ENCODE data around the gene NPIPB12. TPM values are rescaled to one million over a fixed set of nuclear protein-coding genes. Genes with fewer than 3 reads are reported as not detected.
"Not testable (repeated sequence)": the region's sequence is repeated elsewhere in the genome, so short reads cannot be mapped to it uniquely, and the experiment has no call there.

NPIPB12 gene
- 137 TPM for polyA plus RNA-seq
- long read RNA-seq, donor 1 = 0 reads
- long read RNA-seq, donor 2 = 0 reads
- long read RNA-seq, donor 3 = 0 reads
- long read RNA-seq, donor 4 = 0 reads
- long read RNA-seq, donor 5 = 0 reads
- long read RNA-seq, donor 6 = 0 reads
- long read RNA-seq, donor 7 = 0 reads
- long read RNA-seq, donor 8 = 0 reads
- long read RNA-seq, donor 9 = 0 reads
- long read RNA-seq, donor 10 = 0 reads
- long read RNA-seq, donor 11 = 0 reads

DNA sequence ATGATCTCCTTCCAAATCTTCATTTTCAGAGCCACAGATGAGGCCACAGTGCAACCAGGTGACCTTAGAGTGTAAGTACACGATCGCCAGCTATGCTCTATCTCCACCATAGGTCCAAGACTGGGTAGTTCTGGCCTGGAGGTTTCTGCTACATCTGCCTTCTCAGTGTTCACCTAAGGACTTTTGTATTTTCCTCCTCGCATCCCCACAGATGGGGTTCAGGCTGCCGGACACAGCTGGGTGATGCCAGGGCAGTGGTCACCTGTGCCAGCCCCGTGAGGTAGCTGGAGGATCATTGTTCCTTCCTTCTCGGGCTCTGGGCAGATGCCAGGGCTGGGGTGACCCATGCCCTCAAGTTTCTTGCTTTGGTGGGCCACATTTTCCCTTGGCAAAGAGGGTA, at the start of gene NPIPB12:
NPIPB12 (minus strand) TSS at position 101 of the 400 bp plus-strand sequence.
- not testable (repeated sequence) for H3K4me3 ChIP-seq (ENCODE audit: low read length); H3K36me3 ChIP-seq (ENCODE audit: control insufficient read depth, insufficient read depth, low read length); H3K4me1 ChIP-seq (ENCODE audit: control insufficient read depth, insufficient read depth, low read length); H3K9me3 ChIP-seq (ENCODE audit: control insufficient read depth, low read depth, low read length); H3K27ac ChIP-seq (ENCODE audit: low read length); H3K27me3 ChIP-seq (ENCODE audit: control insufficient read depth, insufficient read depth, low read length); DNase-seq
- WGBS (ENCODE audit: insufficient coverage, low lambda C conversion rate) = no CpG with 5 or more reads among the region's 6 CpGs

DNA sequence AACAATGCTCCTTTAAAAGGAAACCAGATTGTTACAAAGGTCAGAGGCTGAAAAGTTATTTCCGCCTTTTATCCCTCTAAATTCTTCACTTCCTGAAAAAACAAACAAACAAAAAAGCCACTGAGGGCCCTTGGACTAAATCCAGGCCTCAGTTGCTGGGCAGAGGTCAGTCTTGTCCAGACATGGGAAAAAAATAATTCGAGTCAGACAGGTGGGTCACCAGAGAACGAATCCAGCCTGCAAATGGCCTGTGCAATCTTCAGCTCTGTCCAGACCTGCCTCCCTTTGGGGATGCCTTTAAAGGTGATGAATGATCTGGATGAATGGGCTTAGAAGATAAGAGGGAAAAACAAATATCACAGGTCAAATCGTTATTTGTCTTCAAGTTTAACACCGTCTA, 15.3 kb upstream of the NPIPB12 start:
- H3K27me3 ChIP-seq (ENCODE audit: control insufficient read depth, insufficient read depth, low read length); H3K27ac ChIP-seq (ENCODE audit: low read length); DNase-seq; H3K4me1 ChIP-seq (ENCODE audit: control insufficient read depth, insufficient read depth, low read length); H3K36me3 ChIP-seq (ENCODE audit: control insufficient read depth, insufficient read depth, low read length); H3K9me3 ChIP-seq (ENCODE audit: control insufficient read depth, low read depth, low read length); H3K4me3 ChIP-seq (ENCODE audit: low read length): not testable (repeated sequence)
- WGBS (ENCODE audit: insufficient coverage, low lambda C conversion rate) = no CpG with 5 or more reads among the region's 5 CpGs

DNA sequence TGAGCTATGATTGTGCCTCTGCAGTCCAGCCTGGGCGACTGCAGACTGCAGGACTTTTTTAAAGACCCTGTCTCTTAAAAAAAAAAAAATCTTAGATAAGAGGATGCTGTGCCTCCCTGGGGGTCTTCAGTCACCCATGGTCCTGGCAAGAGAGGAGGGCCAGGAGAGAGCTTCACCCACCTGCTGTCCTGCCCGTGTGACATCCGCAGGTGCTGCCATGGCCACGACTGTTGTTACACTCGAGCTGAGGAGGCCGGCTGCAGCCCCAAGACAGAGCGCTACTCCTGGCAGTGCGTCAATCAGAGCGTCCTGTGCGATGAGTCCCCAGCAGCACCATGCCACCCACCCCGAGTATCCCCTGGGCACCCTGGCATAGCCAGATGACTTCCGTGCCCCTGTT, 23.9 kb downstream of the NPIPB12 start:
- no CpG with 5 or more reads among the region's 12 CpGs for WGBS (ENCODE audit: insufficient coverage, low lambda C conversion rate)
- H3K27ac ChIP-seq (ENCODE audit: low read length); H3K36me3 ChIP-seq (ENCODE audit: control insufficient read depth, insufficient read depth, low read length); H3K9me3 ChIP-seq (ENCODE audit: control insufficient read depth, low read depth, low read length); H3K4me1 ChIP-seq (ENCODE audit: control insufficient read depth, insufficient read depth, low read length); DNase-seq; H3K4me3 ChIP-seq (ENCODE audit: low read length); H3K27me3 ChIP-seq (ENCODE audit: control insufficient read depth, insufficient read depth, low read length): not testable (repeated sequence)

DNA sequence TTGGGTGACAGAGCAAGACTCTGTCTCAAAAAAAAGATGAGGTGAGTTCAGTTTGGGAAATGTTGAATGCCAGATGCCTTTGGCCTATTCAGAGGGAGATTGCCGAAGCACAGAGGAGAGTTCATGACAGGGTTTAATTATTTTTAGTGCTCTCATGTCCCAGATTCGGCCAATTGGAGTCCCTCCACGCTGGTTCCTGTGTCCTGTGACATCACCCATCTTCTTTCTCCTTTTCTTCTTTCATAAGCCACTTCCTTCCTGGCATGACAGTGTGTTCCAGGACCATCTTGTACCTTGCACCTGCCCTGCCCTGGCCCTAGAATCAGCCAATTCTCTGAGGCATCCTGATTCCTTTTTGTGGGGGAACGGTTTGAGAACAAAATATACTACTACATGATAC, 34.1 kb downstream of the NPIPB12 start:
- H3K9me3 ChIP-seq (ENCODE audit: control insufficient read depth, low read depth, low read length); H3K4me3 ChIP-seq (ENCODE audit: low read length); DNase-seq; H3K36me3 ChIP-seq (ENCODE audit: control insufficient read depth, insufficient read depth, low read length); H3K27me3 ChIP-seq (ENCODE audit: control insufficient read depth, insufficient read depth, low read length); H3K4me1 ChIP-seq (ENCODE audit: control insufficient read depth, insufficient read depth, low read length); H3K27ac ChIP-seq (ENCODE audit: low read length): not testable (repeated sequence)
- WGBS (ENCODE audit: insufficient coverage, low lambda C conversion rate) = no CpG with 5 or more reads among the region's 4 CpGs

DNA sequence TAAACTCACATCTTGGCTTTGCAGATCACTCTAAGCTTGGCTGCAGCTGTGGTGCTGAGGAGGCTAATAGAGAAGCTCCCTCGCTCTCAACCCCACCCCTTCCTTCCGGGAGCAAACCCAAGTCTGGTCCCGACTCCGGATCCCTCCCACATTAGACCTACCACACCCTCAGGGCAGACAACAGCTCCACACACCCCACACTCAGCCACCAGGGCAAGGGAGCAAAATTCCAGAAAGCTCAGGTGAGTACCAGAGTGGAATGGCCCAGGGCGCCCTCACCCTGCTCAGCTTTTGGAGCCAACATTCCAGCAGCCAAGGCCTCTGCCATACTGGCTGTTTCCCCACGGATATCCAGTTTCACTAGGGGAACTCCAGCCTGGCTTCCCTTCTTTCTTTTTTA, 36.5 kb downstream of the NPIPB12 start:
- not testable (repeated sequence) for H3K36me3 ChIP-seq (ENCODE audit: control insufficient read depth, insufficient read depth, low read length); H3K27me3 ChIP-seq (ENCODE audit: control insufficient read depth, insufficient read depth, low read length); DNase-seq; H3K4me3 ChIP-seq (ENCODE audit: low read length); H3K9me3 ChIP-seq (ENCODE audit: control insufficient read depth, low read depth, low read length); H3K4me1 ChIP-seq (ENCODE audit: control insufficient read depth, insufficient read depth, low read length); H3K27ac ChIP-seq (ENCODE audit: low read length)
- no CpG with 5 or more reads among the region's 6 CpGs for WGBS (ENCODE audit: insufficient coverage, low lambda C conversion rate)

DNA sequence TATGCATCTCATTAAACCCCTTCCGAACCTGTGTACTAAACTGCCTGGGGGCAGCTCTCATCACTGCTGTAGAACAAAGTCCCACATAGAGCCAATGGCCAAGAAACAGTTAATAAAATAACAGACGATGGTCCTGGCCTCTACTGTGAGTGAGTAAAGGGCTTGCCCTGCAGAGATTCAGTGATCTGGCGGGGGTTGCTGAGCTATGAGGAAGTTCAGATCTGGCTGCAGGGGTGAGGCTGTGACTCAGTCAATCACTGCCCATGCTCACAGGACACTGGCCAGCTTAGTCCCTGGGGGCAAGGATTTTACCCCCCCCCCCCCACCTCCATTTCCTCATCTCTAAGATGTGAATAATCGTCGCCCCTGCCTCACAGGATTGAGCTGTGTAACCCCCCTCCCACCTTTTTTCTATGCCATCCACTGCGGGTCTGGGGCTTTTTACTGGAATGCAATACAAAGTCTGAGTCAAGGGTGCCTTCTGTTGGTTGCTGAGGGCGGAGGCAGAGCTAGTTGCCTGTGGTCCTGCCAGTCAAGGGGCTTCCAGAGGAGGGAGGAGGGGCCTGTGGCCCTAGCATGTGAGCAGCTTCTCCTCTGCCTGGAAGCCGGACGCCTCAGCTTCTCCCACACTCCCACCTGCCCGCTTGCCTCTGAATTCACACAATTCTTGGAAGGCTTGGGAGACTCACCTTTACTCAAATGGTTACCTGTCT, 38.4 kb downstream of the NPIPB12 start:
- H3K9me3 ChIP-seq (ENCODE audit: control insufficient read depth, low read depth, low read length); H3K4me3 ChIP-seq (ENCODE audit: low read length); H3K36me3 ChIP-seq (ENCODE audit: control insufficient read depth, insufficient read depth, low read length); DNase-seq; H3K27me3 ChIP-seq (ENCODE audit: control insufficient read depth, insufficient read depth, low read length); H3K27ac ChIP-seq (ENCODE audit: low read length); H3K4me1 ChIP-seq (ENCODE audit: control insufficient read depth, insufficient read depth, low read length): not testable (repeated sequence)
- WGBS (ENCODE audit: insufficient coverage, low lambda C conversion rate) = no CpG with 5 or more reads among the region's 10 CpGs

DNA sequence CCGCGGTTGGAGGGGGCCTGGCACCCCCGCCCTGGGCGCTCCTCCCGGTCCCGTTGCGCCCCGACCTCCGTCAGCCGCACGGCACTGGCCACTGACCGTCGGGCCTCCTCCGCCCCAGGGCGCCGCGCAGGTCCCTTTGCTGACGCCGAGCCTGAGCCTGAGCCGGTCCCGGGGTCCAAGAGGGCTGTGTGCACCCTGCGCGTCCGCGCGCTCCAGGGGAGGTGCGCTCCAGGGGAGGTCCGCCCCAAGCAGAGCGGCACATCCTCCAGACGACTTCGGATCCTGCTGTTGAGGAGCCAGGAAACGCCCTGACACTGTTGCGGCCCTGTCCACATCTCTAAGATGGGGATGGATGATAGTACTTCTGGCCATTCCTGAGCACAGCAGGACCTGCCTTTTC, 39.3 kb downstream of the NPIPB12 start:
- not testable (repeated sequence) for DNase-seq; H3K9me3 ChIP-seq (ENCODE audit: control insufficient read depth, low read depth, low read length); H3K27me3 ChIP-seq (ENCODE audit: control insufficient read depth, insufficient read depth, low read length); H3K27ac ChIP-seq (ENCODE audit: low read length); H3K4me3 ChIP-seq (ENCODE audit: low read length); H3K4me1 ChIP-seq (ENCODE audit: control insufficient read depth, insufficient read depth, low read length); H3K36me3 ChIP-seq (ENCODE audit: control insufficient read depth, insufficient read depth, low read length)
- no CpG with 5 or more reads among the region's 33 CpGs for WGBS (ENCODE audit: insufficient coverage, low lambda C conversion rate)

DNA sequence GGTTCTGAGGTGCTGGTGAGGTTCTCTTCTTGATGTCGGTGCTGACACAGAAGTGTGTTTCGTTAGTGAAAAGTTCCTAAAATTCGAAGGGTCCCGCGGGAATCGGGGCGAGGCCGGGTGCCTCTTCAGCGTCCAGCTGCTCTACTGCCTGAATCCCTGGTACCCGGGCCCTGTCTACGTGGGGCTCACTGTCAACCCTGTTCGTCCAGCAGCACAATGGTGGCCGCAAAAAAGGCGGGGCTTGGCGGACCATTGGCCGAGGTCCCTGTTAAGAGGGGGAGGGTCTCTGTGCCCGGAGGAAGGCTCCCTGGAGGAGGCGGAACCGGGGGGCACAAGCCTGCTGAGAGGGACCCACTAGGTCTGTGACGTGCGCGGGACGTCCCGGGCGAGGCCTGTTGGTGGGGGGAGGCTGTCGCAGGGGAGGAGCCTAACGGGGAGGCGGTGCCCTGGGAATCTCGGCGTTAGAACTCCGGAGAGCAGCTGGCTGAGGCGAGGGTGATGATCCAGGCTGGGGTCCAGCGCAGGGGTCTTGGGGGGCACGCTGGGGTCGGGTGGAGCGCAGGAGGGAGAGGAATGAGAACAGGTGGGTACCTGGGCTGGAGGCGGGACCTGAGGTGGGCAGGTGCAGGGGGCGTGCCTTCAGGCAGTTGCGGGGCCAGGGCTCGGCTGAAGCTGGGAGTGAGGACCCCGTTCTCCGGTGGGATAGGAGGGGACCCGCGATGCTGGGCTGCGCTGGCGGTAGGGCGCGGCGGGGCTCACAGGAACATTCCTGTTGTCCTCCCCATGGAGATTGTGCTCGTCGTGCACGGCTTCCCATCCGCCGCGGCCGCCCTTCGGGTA, 40.0 kb downstream of the NPIPB12 start:
- not testable (repeated sequence) for H3K4me3 ChIP-seq (ENCODE audit: low read length); H3K27me3 ChIP-seq (ENCODE audit: control insufficient read depth, insufficient read depth, low read length); H3K4me1 ChIP-seq (ENCODE audit: control insufficient read depth, insufficient read depth, low read length); H3K36me3 ChIP-seq (ENCODE audit: control insufficient read depth, insufficient read depth, low read length); DNase-seq; H3K9me3 ChIP-seq (ENCODE audit: control insufficient read depth, low read depth, low read length); H3K27ac ChIP-seq (ENCODE audit: low read length)
- WGBS (ENCODE audit: insufficient coverage, low lambda C conversion rate) = no CpG with 5 or more reads among the region's 57 CpGs

DNA sequence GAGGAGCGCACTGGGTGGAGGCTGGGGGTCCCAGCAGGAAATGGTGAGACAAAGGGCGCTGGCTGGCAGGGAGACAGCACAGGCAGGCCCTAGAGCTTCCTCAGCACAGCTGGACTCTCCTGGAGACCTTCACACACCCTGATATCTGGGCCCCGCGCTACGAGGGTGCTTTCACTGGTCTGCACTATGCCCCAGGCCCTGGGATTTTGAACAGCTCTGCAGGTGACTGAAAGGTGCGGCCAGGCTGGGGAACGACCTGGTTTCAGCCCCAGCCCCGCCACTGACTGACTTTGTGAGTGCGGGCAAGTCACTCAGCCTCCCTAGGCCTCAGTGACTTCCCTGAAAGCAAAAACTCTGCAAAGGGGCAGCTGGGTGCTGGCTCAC, 45.6 kb downstream of the NPIPB12 start:
- H3K4me3 ChIP-seq (ENCODE audit: low read length); H3K27me3 ChIP-seq (ENCODE audit: control insufficient read depth, insufficient read depth, low read length); H3K36me3 ChIP-seq (ENCODE audit: control insufficient read depth, insufficient read depth, low read length); H3K27ac ChIP-seq (ENCODE audit: low read length); H3K9me3 ChIP-seq (ENCODE audit: control insufficient read depth, low read depth, low read length); DNase-seq; H3K4me1 ChIP-seq (ENCODE audit: control insufficient read depth, insufficient read depth, low read length): not testable (repeated sequence)
- no CpG with 5 or more reads among the region's 9 CpGs for WGBS (ENCODE audit: insufficient coverage, low lambda C conversion rate)

DNA sequence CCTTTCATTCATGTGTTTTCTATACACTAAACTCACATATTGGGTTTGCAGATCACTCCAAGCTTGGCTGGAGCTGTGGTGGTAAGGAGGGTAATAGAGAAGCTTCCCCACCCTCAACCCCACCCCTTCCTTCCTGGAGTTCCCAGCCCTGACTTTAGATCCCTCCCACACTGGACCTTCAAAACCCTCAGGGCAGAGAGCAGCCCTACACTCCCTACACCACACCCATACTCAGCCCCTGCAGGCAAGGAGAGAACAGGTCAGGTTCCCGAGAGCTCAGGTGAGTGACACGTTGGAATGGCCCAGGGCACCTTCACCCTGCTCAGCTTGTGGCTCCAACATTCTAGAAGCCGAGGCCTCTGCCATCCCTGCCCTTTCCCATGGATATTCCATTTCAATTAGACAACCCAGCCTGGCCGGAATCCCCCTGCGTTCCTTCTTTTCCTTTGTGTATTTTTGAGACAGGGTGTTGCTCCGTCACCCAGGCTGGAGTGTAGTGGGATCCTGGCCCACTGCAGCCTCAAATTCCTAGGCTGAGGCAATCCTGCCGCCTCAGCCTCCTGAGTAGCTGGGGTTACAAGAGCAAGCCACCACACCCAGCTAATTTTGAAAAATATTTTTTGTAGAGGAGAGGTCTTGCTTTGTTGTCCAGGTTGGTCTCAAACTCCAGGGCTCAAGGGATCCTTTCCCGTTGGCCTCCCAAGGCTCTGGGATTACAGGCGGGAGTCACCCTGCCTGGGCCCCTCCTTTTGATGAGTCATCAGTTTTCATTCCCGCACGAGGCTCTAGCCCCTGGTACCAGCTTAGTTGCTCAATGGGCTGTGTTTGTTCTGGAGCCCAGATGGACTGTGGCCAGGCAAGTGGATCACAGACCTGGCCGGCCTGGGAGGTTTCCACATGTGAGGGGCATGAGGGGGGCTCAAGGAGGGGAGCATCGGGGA, 46.2 kb downstream of the NPIPB12 start, which contains the start of gene SULT1A4:
SULT1A4 (plus strand) TSS at position 208 of the 941 bp plus-strand sequence. CDS start 1,473 bp downstream, outside the sequence.
- not testable (repeated sequence) for DNase-seq

More for the DNA sequence above, 46.2 kb downstream of the NPIPB12 start, which contains the start of gene SULT1A4:
- not testable (repeated sequence) for H3K4me1 ChIP-seq (ENCODE audit: control insufficient read depth, insufficient read depth, low read length); H3K9me3 ChIP-seq (ENCODE audit: control insufficient read depth, low read depth, low read length); H3K4me3 ChIP-seq (ENCODE audit: low read length); H3K36me3 ChIP-seq (ENCODE audit: control insufficient read depth, insufficient read depth, low read length); H3K27me3 ChIP-seq (ENCODE audit: control insufficient read depth, insufficient read depth, low read length)
- H3K27ac ChIP-seq (ENCODE audit: low read length) = peak within 1 kb of the TSS; percentile 87
- no CpG with 5 or more reads among the region's 13 CpGs for WGBS (ENCODE audit: insufficient coverage, low lambda C conversion rate)

All from large intestine (tissue), 12 donors.